Psoas muscle (tissue), 8 donors: ENCODE results near the gene CADM2. TPM values are rescaled to one million over a fixed set of nuclear protein-coding genes. Genes with fewer than 3 reads are reported as not detected.
"Not testable (repeated sequence)": the region's sequence is repeated elsewhere in the genome, so short reads cannot be mapped to it uniquely, and the experiment has no call there.

ENCODE experiments used
- ATAC-seq, 4 donors: fragments of 200-7000 bp; cut with Tn5 transposase; one replicate each; pipeline ENCODE4 v1.9.1; 2020; ENCODE audit warnings: moderate library complexity in 3 of 4, mild to moderate bottlenecking in 2 of 4
- DNase-seq, 2 donors: peaks; one replicate each; pipeline ENCODE4 v3.0.0-alpha.2; 2020
- H3K27ac ChIP-seq: fragments of 200-600 bp; one replicate; pipeline ENCODE4 v1.8.0; 2022
- H3K27me3 ChIP-seq, 3 donors: fragments of 200-600 bp in 1 of 3; one replicate each; pipeline versions ENCODE4 v1.6.1 to v1.8.0; 2013 to 2022; ENCODE audit warnings: low read length in 2 of 3, mild to moderate bottlenecking in 2 of 3, moderate library complexity in 1 of 3; ENCODE audit not compliant: insufficient read depth in 3 of 3
- H3K36me3 ChIP-seq, 2 donors: fragments of 200-600 bp in 1 of 2; one replicate each; pipeline versions ENCODE4 v1.6.1 to v1.8.0; 2013 to 2022; ENCODE audit warnings: low read depth in 1 of 2, mild to moderate bottlenecking in 1 of 2, moderate library complexity in 1 of 2; ENCODE audit not compliant: insufficient read depth in 1 of 2
- H3K4me1 ChIP-seq: fragments of 200-600 bp; one replicate; pipeline ENCODE4 v1.8.0; 2022
- H3K4me3 ChIP-seq: fragments of 200-600 bp; one replicate; pipeline ENCODE4 v1.8.0; 2022; ENCODE audit warnings: mild to moderate bottlenecking
- H3K9me3 ChIP-seq: fragments of 200-600 bp; one replicate; pipeline ENCODE4 v1.8.0; 2022
- CTCF ChIP-seq: fragments of 200-600 bp; IDR thresholded peaks from one replicate; pipeline ENCODE4 v1.8.0; 2022; ENCODE audit warnings: antibody characterized with exemption
- WGBS, 3 donors: extraction: QIAGEN DNeasy Blood & Tissue Kit; methylation state at CpG; one replicate each; pipeline versions ENCODE4 v1.1.6 to v1.1.7; 2013; 5-methylcytosine and 5-hydroxymethylcytosine counted together
- intact Hi-C, 2 donors: fragments of 100-400 bp; cut with DNase I; formaldehyde crosslinking; loops; one replicate each; pipeline versions ENCODE4 v1.11.0 to v1.14.2; 2022
- polyA plus RNA-seq, 3 donors: library from polyadenylated mRNA; stranded (reverse); fragments of 200-250 nt; gene quantifications; one replicate each; pipeline ENCODE4 v1.2.3, GENCODE V29; 2013
- total RNA-seq, 4 donors: library from RNA; stranded (reverse); fragmentation: NEBNext Ultra II Directional in 2 of 4; extraction: Animal tissue kit (Norgen Biotek cat#: 25700) in 2 of 4; gene quantifications; one replicate each; pipeline versions ENCODE4 v1.2.1 to v1.2.4, GENCODE V29; 2021 to 2023
- donor health status: healthy with polysubstance abuse.
- donor health status: DM: no; HTN: no; CAD: no; lungs with moderate emphysema.
- donor health status: Bipolar disorder and iron deficiency.
- donor health status: healthy.
- donor health status: DM: yes; HTN: yes; CAD: no.
- donor health status: DM: no; HTN: no; CAD: no.
- donor health status: DM: no; HTN: no; CAD: no.
- donor health status: DM: yes; HTN: yes; CAD: no.

Gene CADM2
- total and polyA plus RNA-seq, 7 donors: 3.6 to 15.7 (median 6.3) TPM

- no peak overlapping the region for H3K4me3 ChIP-seq
- DNase-seq: no peak
- no peak overlapping the region for H3K27ac ChIP-seq
- intact Hi-C loops: no loop called here
- no peaks in the 10 kb centered on the region for H3K9me3 ChIP-seq
- no peaks in the 10 kb centered on the region for H3K4me1 ChIP-seq
- H3K36me3 ChIP-seq: no peaks in the 10 kb centered on the region
- WGBS, 3 donors: 85 to 88% (median 87%) methylated on average over 3 of the region's 3 CpGs
- ATAC-seq: no peak
- no peak for TF ChIP-seq CTCF
- H3K27me3 ChIP-seq: no peaks in the 10 kb centered on the region
These were observed 183.8 kb downstream of the CADM2 start for GRCh38 chr3:85142626-85143025.

GRCh38 chr3:85148036-85148435, 189.2 kb downstream of the CADM2 start:
- no peak overlapping the region for H3K4me3 ChIP-seq
- no peaks in the 10 kb centered on the region for H3K4me1 ChIP-seq
- DNase-seq: no peak
- 10 to 18% (median 17%) methylated on average over 3 of the region's 3 CpGs for WGBS, 3 donors
- H3K36me3 ChIP-seq: no peaks in the 10 kb centered on the region
- no peaks in the 10 kb centered on the region for H3K9me3 ChIP-seq
- intact Hi-C loops: no loop called here
- peak in 2 of 4 donors; percentile 37 to 44 for ATAC-seq
- no peak overlapping the region for H3K27ac ChIP-seq
- TF ChIP-seq CTCF: no peak
- no peaks in the 10 kb centered on the region for H3K27me3 ChIP-seq

- no peaks in the 10 kb centered on the region for H3K27me3 ChIP-seq
- DNase-seq (no peak), ATAC-seq (no peak)
- no peak overlapping the region for H3K4me3 ChIP-seq
- H3K27ac ChIP-seq: no peak overlapping the region
- 92 to 95% (median 93%) methylated on average over 1 of the region's 1 CpG for WGBS, 3 donors
- intact Hi-C loops: no loop called here
- no peaks in the 10 kb centered on the region for H3K36me3 ChIP-seq
- no peak for TF ChIP-seq CTCF
- H3K9me3 ChIP-seq: no peaks in the 10 kb centered on the region
- no peaks in the 10 kb centered on the region for H3K4me1 ChIP-seq
These were observed 192.8 kb downstream of the CADM2 start for GRCh38 chr3:85151555-85151954.

GRCh38 chr3:85153279-85153678, 194.5 kb downstream of the CADM2 start:
- not testable (repeated sequence) for DNase-seq

GRCh38 chr3:85159376-85159775, 200.6 kb downstream of the CADM2 start:
- Histone ChIP-seq H3K4me1 (no peaks in the 10 kb centered on the region), H3K36me3 (no peaks in the 10 kb centered on the region), H3K4me3 (no peak overlapping the region), H3K9me3 (no peaks in the 10 kb centered on the region), H3K27ac (no peak overlapping the region), H3K27me3 (no peaks in the 10 kb centered on the region)
- no peak for ATAC-seq
- WGBS, 3 donors: 76 to 80% (median 77%) methylated on average over 5 of the region's 5 CpGs
- intact Hi-C loops: no loop called here
- no peak for DNase-seq
- no peak for TF ChIP-seq CTCF

More at GRCh38 chr3:85153279-85153678, 194.5 kb downstream of the CADM2 start:
- 94 to 98% (median 97%) methylated on average over 7 of the region's 7 CpGs for WGBS, 3 donors
- H3K4me1 ChIP-seq, H3K27ac ChIP-seq, H3K27me3 ChIP-seq, H3K9me3 ChIP-seq, ATAC-seq, intact Hi-C loops, H3K36me3 ChIP-seq, H3K4me3 ChIP-seq: not testable (repeated sequence)
